ENCODE results near the gene CDYL2. TPM values are rescaled to one million over a fixed set of nuclear protein-coding genes. Genes with fewer than 3 reads are reported as not detected.

Gene CDYL2
- total RNA-seq, 2 donors from 2014 or later = 4.6 to 20.4 TPM

DNA sequence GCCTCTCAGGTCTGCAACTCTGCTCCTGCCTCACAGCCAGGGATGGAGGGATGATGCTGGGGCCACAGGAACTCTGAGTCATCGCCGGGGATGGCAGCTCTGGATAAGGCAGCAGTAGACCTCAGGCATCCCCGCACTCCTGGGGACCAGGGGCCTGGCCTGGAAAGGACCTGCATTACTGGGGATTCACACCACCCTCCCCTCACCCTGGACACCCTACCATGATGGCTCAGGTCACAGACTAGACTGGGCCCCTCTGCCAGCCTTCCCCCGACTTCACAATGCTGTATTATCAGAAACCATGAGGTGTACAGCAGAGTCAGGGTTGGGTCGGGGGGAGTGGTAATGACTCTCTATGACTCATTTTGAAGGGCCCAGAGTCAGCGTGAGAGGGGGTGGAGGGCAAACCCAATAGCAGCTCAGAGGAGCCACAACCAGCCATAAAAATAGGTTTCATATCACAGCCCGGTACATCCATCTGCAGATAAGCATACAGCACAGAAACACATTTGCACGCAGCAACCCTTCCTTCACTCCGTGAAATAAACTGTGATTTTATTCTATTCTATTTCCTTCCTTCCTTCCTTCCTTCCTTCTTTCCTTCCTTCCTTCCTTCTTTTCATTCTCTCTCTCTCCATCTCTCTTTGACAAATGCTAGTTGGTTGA lies 234.8 kb downstream of the CDYL2 start:
- ATAC-seq (ENCODE audit: insufficient number of reproducible peaks, low FRiP score, low read depth) = no peak

GRCh38 chr16:80564394-80564793 lies 240.0 kb downstream of the CDYL2 start:
- Histone ChIP-seq H3K4me3 (no peak overlapping the region), H3K27ac (no peak overlapping the region), H3K27me3 (replicated peaks; ENCODE audit: insufficient read depth) (no peaks in the 10 kb centered on the region), H3K36me3 (no peaks in the 10 kb centered on the region), H3K4me1 (ENCODE audit: control insufficient read depth in 1 of 2, low read depth in 2 of 2) (no peaks in the 10 kb centered on the region), H3K9me3 (no peaks in the 10 kb centered on the region)
- ATAC-seq (ENCODE audit: insufficient number of reproducible peaks, low FRiP score, low read depth) = no peak
- no peak for DNase-seq (ENCODE audit: low spot score)
- TF ChIP-seq, protein P1, sequence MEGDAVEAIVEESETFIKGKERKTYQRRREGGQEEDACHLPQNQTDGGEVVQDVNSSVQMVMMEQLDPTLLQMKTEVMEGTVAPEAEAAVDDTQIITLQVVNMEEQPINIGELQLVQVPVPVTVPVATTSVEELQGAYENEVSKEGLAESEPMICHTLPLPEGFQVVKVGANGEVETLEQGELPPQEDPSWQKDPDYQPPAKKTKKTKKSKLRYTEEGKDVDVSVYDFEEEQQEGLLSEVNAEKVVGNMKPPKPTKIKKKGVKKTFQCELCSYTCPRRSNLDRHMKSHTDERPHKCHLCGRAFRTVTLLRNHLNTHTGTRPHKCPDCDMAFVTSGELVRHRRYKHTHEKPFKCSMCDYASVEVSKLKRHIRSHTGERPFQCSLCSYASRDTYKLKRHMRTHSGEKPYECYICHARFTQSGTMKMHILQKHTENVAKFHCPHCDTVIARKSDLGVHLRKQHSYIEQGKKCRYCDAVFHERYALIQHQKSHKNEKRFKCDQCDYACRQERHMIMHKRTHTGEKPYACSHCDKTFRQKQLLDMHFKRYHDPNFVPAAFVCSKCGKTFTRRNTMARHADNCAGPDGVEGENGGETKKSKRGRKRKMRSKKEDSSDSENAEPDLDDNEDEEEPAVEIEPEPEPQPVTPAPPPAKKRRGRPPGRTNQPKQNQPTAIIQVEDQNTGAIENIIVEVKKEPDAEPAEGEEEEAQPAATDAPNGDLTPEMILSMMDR (IDR thresholded peaks at IDR 0.05) = no peak

More for the DNA sequence above, 234.8 kb downstream of the CDYL2 start:
- TF ChIP-seq, protein P1 (IDR thresholded peaks at IDR 0.05) = no peak
- H3K9me3 ChIP-seq = no peaks in the 10 kb centered on the region
- no peak overlapping the region for H3K27ac ChIP-seq
- no peaks in the 10 kb centered on the region for H3K36me3 ChIP-seq
- H3K4me1 ChIP-seq (ENCODE audit: control insufficient read depth in 1 of 2, low read depth in 2 of 2) = no peaks in the 10 kb centered on the region
- no peak overlapping the region for H3K4me3 ChIP-seq
- no peak for DNase-seq (ENCODE audit: low spot score)
- no peaks in the 10 kb centered on the region for H3K27me3 ChIP-seq (replicated peaks; ENCODE audit: insufficient read depth)

- ATAC-seq (ENCODE audit: insufficient number of reproducible peaks, low FRiP score, low read depth) (no peak), DNase-seq (ENCODE audit: low spot score) (no peak)
- no peaks in the 10 kb centered on the region for H3K4me1 ChIP-seq (ENCODE audit: control insufficient read depth in 1 of 2, low read depth in 2 of 2)
- no peak overlapping the region for H3K4me3 ChIP-seq
- no peaks in the 10 kb centered on the region for H3K27me3 ChIP-seq (replicated peaks; ENCODE audit: insufficient read depth)
- TF ChIP-seq, protein P1 (IDR thresholded peaks at IDR 0.05) = no peak
- no peaks in the 10 kb centered on the region for H3K9me3 ChIP-seq
- H3K36me3 ChIP-seq = no peaks in the 10 kb centered on the region
- H3K27ac ChIP-seq = no peak overlapping the region
These were observed 241.3 kb downstream of the CDYL2 start for GRCh38 chr16:80563066-80563465.

DNA sequence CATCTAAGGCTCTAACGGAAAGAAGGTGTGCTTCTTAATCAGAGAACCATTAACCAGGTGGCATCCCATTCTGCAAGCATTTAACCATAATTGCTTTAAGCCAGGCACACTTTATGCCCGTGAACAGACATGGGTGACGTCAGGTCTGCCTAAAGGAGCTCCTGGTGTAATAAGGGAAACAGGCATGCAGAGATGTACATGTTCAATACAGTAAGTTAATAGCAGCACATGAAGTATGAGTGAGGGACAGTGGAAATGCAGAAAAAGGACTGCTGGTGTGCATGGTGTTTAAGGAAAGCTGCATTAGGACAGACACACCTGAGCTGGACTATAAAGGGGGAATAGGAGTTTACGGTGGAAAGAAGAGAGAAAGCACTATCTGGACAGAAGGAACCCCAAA lies 245.0 kb downstream of the CDYL2 start:
- ATAC-seq (ENCODE audit: insufficient number of reproducible peaks, low FRiP score, low read depth) = no peak
- TF ChIP-seq, protein P1 (IDR thresholded peaks at IDR 0.05) = no peak
- Histone ChIP-seq H3K27me3 (replicated peaks; ENCODE audit: insufficient read depth) (no peaks in the 10 kb centered on the region), H3K9me3 (no peaks in the 10 kb centered on the region), H3K27ac (no peak overlapping the region), H3K4me3 (no peak overlapping the region), H3K36me3 (no peaks in the 10 kb centered on the region), H3K4me1 (ENCODE audit: control insufficient read depth in 1 of 2, low read depth in 2 of 2) (no peaks in the 10 kb centered on the region)
- no peak for DNase-seq (ENCODE audit: low spot score)

DNA sequence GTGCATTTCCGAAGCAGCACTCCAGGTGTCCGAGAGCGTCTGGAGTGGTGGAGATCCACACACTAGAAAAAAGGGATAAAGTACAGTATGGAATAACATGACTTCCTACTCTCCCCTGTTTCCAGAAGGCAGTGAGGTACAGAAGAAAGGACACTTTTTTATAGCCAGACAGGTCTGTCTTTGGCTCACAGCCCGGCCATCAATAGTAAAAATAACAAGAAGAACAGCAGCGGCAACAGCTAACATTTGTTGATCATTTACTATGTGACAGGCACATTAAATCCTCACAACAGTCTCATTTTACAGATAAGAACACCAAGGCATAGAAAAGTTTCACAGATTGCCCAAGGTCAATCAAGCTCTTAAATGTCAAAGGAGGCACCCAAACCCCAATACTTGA lies 247.4 kb downstream of the CDYL2 start:
- DNase-seq (ENCODE audit: low spot score) (no peak), ATAC-seq (ENCODE audit: insufficient number of reproducible peaks, low FRiP score, low read depth) (no peak)
- H3K4me3 ChIP-seq = no peak overlapping the region
- H3K9me3 ChIP-seq = no peaks in the 10 kb centered on the region
- TF ChIP-seq, protein P1 (IDR thresholded peaks at IDR 0.05) = no peak
- H3K36me3 ChIP-seq = no peaks in the 10 kb centered on the region
- no peaks in the 10 kb centered on the region for H3K27me3 ChIP-seq (replicated peaks; ENCODE audit: insufficient read depth)
- H3K27ac ChIP-seq = no peak overlapping the region
- no peaks in the 10 kb centered on the region for H3K4me1 ChIP-seq (ENCODE audit: control insufficient read depth in 1 of 2, low read depth in 2 of 2)

Data from thoracic aorta (tissue), 2 donors.